DOHH2 (cell line): ENCODE measurements around the gene ZNF417.

Experiments
- CTCF ChIP-seq: fragments of 200-600 bp; sonication (generic); IDR thresholded peaks from one replicate; pipeline ENCODE4 v1.5.1; 2014; ENCODE audit warnings: antibody characterized with exemption, mild to moderate bottlenecking, low read depth, low read length; ENCODE audit not compliant: poor library complexity, severe bottlenecking
- EZH2phosphoT487 ChIP-seq: fragments of 200-600 bp; sonication (generic); IDR thresholded peaks from 2 replicates; pipeline ENCODE4 v1.6.1; 2017; ENCODE audit warnings: borderline replicate concordance, mild to moderate bottlenecking, antibody characterized with exemption, low read length, moderate library complexity, mixed read lengths

GRCh38 chr19:57946316-57946715 lies 29.9 kb upstream of the ZNF417 start:
- TF ChIP-seq CTCF (no peak), EZH2phosphoT487 (no peak)
